ENCODE results near the gene CR2. TPM values are rescaled to one million over a fixed set of nuclear protein-coding genes. Genes with fewer than 3 reads are reported as not detected.

CR2 gene
- total and polyA plus RNA-seq, 8 donors, result 0.29 to 4.2 (median 0.84) TPM; not detected in 4

GRCh38 chr1:207455183-207455754 is 1.1 kb downstream of the CR2 start:
- peaks cover 11 to 18% (median 15%) of the 10 kb centered on the region in 4 donors for H3K4me1 ChIP-seq
- intact Hi-C loops (cut with DNase I; ENCODE audit: low total_unique reads), result no loop called here
- peak overlapping the region in 1 of 4 donors; percentile 62 for H3K4me3 ChIP-seq
- no peak for DNase-seq
- peaks cover 0 to 59% (median 21%) of the 10 kb centered on the region in 3 donors for H3K27me3 ChIP-seq
- TF ChIP-seq POLR2A (IDR thresholded peaks at IDR 0.05) (no peak), EP300 (IDR thresholded peaks at IDR 0.05) (no peak), POLR2AphosphoS5 (IDR thresholded peaks at IDR 0.05) (no peak), CTCF (IDR thresholded peaks at IDR 0.05) (no peak)
- no peaks in the 10 kb centered on the region for H3K9me3 ChIP-seq
- WGBS, 5 donors, result 49 to 56% (median 53%) methylated on average over 6 of the region's 6 CpGs
- H3K36me3 ChIP-seq, result no peaks in the 10 kb centered on the region
- H3K27ac ChIP-seq, result no peak overlapping the region

DNA sequence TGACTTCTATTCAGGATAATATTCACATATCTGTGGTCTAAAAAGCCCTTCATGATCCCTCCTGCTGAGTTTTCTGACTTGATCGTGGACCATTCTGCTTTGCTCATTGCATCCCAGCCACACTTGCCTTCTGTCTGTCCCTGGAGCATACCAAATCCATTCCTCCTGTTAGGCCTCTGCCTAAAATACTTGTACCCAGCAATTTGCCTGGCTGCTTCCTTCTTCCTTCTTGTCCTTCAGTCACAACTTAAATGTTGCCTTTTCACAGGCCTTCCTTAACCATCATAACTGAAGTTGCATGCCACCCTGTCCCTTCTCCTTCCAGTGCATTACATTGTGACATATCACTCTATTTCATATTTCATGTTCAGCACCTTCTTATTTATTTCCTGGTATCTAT is 4.3 kb downstream of the CR2 start:
- Histone ChIP-seq H3K4me1 (peaks cover 11 to 18% (median 15%) of the 10 kb centered on the region in 4 donors), H3K27ac (no peak overlapping the region), H3K4me3 (no peak overlapping the region), H3K36me3 (no peaks in the 10 kb centered on the region), H3K9me3 (no peaks in the 10 kb centered on the region), H3K27me3 (peaks cover 0 to 37% (median 13%) of the 10 kb centered on the region in 3 donors)
- TF ChIP-seq POLR2A (IDR thresholded peaks at IDR 0.05), result no peak
- no peak for TF ChIP-seq EP300 (IDR thresholded peaks at IDR 0.05)
- no peak for TF ChIP-seq POLR2AphosphoS5 (IDR thresholded peaks at IDR 0.05)
- no peak for TF ChIP-seq CTCF (IDR thresholded peaks at IDR 0.05)
- intact Hi-C loops (cut with DNase I; ENCODE audit: low total_unique reads), result no loop called here
- WGBS, 5 donors, result 92 to 96% (median 94%) methylated on average over 1 of the region's 1 CpG
- no peak for DNase-seq

DNA sequence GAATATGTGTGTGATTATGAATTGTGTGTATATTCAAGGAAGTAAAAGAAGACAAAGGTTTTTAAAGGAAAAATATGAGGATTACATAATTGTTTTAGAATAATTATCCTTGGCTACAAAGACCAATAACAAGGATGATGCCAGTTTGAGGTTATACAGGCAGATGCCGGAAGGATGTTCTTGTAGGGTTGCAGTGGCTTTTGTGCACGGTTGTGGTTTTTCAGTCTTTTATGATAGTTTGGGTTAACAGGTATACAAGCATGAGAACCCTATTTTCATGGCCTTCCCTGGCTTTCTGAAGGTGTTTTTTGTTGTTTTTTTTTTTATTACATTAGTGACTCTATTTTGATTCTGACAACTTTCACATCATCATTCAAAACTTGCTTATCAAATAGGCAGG is 4.9 kb downstream of the CR2 start:
- TF ChIP-seq EP300 (IDR thresholded peaks at IDR 0.05), result no peak
- Histone ChIP-seq H3K9me3 (no peaks in the 10 kb centered on the region), H3K27ac (no peak overlapping the region), H3K36me3 (no peaks in the 10 kb centered on the region), H3K4me3 (no peak overlapping the region), H3K4me1 (peaks cover 9 to 14% (median 13%) of the 10 kb centered on the region in 4 donors), H3K27me3 (peaks cover 0 to 32% (median 9%) of the 10 kb centered on the region in 3 donors)
- WGBS, 5 donors, result 82 to 93% (median 87%) methylated on average over 2 of the region's 2 CpGs
- DNase-seq, result peak in 1 of 2 donors; percentile 34
- intact Hi-C loops (cut with DNase I; ENCODE audit: low total_unique reads), result no loop called here

DNA sequence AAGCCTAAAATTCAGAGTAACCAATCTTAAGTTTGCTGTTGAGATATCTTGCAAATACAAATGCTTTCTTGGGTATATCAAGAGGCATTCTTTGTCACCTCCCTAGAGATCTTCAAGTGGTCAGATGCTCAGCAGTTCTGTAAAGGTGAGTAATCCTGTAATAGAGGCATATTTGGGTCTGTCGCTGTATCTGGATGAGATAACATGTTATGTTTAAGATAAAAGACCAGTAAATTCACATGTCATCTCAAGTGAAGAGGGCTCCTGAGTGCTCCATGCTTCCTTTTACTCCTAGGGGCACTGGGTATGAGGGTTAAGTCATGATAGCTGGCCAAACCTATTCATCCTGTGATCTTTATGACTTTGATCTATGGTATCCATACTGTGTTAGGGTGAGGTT is 7.5 kb downstream of the CR2 start:
- intact Hi-C loops (cut with DNase I; ENCODE audit: low total_unique reads), result no loop called here
- Histone ChIP-seq H3K4me1 (no peaks in the 10 kb centered on the region), H3K9me3 (no peaks in the 10 kb centered on the region), H3K36me3 (no peaks in the 10 kb centered on the region), H3K27ac (no peak overlapping the region), H3K4me3 (no peak overlapping the region), H3K27me3 (peaks cover 0 to 11% (median 0%) of the 10 kb centered on the region in 3 donors)
- no peak for TF ChIP-seq CTCF (IDR thresholded peaks at IDR 0.05)
- TF ChIP-seq POLR2AphosphoS5 (IDR thresholded peaks at IDR 0.05), result no peak
- TF ChIP-seq POLR2A (IDR thresholded peaks at IDR 0.05), result no peak
- no peak for DNase-seq
- WGBS, 5 donors, result 71 to 85% (median 79%) methylated on average over 1 of the region's 1 CpG

GRCh38 chr1:207462535-207462934 is 8.4 kb downstream of the CR2 start:
- Histone ChIP-seq H3K4me3 (no peak overlapping the region), H3K36me3 (no peaks in the 10 kb centered on the region), H3K27me3 (peaks cover 0 to 8% (median 0%) of the 10 kb centered on the region in 3 donors), H3K4me1 (no peaks in the 10 kb centered on the region), H3K9me3 (no peaks in the 10 kb centered on the region), H3K27ac (no peak overlapping the region)
- intact Hi-C loops (cut with DNase I; ENCODE audit: low total_unique reads), result no loop called here
- no peak for DNase-seq
- TF ChIP-seq POLR2AphosphoS5 (IDR thresholded peaks at IDR 0.05) (no peak), EP300 (IDR thresholded peaks at IDR 0.05) (no peak), CTCF (IDR thresholded peaks at IDR 0.05) (no peak), POLR2A (IDR thresholded peaks at IDR 0.05) (no peak)
